Measurements from ENCODE around the gene DUSP18.
"Not testable (repeated sequence)": the region's sequence is repeated elsewhere in the genome, so short reads cannot be mapped to it uniquely, and the experiment has no call there.

Gene DUSP18

GRCh38 chr22:30640361-30640760, 27.3 kb downstream of the DUSP18 start:
- no peak for DNase-seq (ENCODE audit: low read depth in 2 of 2)

GRCh38 chr22:30637701-30638114, 30.0 kb downstream of the DUSP18 start:
- DNase-seq (ENCODE audit: low read depth in 2 of 2) = no peak

GRCh38 chr22:30636226-30637077, 31.2 kb downstream of the DUSP18 start:
- no peak for DNase-seq (ENCODE audit: low read depth in 2 of 2)

GRCh38 chr22:30635273-30636225, 32.1 kb downstream of the DUSP18 start, which contains the start of gene SLC35E4:
SLC35E4 (plus strand) TSS chr22:30635781; CDS start chr22:30636451, 670 bp downstream.
- DNase-seq (ENCODE audit: low read depth in 2 of 2) = peak; percentile 89 to 93

- DNase-seq (ENCODE audit: low read depth in 2 of 2) = peak; percentile 74 to 79
Measured at GRCh38 chr22:30634471-30635233, 33.0 kb downstream of the DUSP18 start.

- DNase-seq (ENCODE audit: low read depth in 2 of 2) = not testable (repeated sequence)
Measured at GRCh38 chr22:30631469-30631868, 36.2 kb downstream of the DUSP18 start.

GRCh38 chr22:30628491-30628890, 39.2 kb downstream of the DUSP18 start:
- no peak for DNase-seq (ENCODE audit: low read depth in 2 of 2)

- no peak for DNase-seq (ENCODE audit: low read depth in 2 of 2)
Measured at GRCh38 chr22:30627471-30627870, 40.2 kb downstream of the DUSP18 start.

- DNase-seq (ENCODE audit: low read depth in 2 of 2) = no peak
Measured at GRCh38 chr22:30626413-30626812, 41.3 kb downstream of the DUSP18 start.

- not testable (repeated sequence) for DNase-seq (ENCODE audit: low read depth in 2 of 2)
Measured at GRCh38 chr22:30619909-30620308, 47.8 kb downstream of the DUSP18 start.

GRCh38 chr22:30617819-30618218, 49.9 kb downstream of the DUSP18 start:
- DNase-seq (ENCODE audit: low read depth in 2 of 2) = no peak

GRCh38 chr22:30615543-30615954, 52.1 kb downstream of the DUSP18 start:
- no peak for DNase-seq (ENCODE audit: low read depth in 2 of 2)

- DNase-seq (ENCODE audit: low read depth in 2 of 2) = no peak
Measured at GRCh38 chr22:30614879-30615278, 52.8 kb downstream of the DUSP18 start.

- no peak for DNase-seq (ENCODE audit: low read depth in 2 of 2)
Measured at GRCh38 chr22:30614268-30614667, 53.4 kb downstream of the DUSP18 start.

- DNase-seq (ENCODE audit: low read depth in 2 of 2) = no peak
Measured at GRCh38 chr22:30612789-30613188, 54.9 kb downstream of the DUSP18 start.
